SK-N-SH (cell line): ENCODE data around the gene RPL27. TPM values are rescaled to one million over a fixed set of nuclear protein-coding genes. Genes with fewer than 3 reads are reported as not detected.

Experiments
- CTCF ChIA-PET: fragments of 300-600, 350-600 bp; formaldehyde crosslinking; extraction: SDS; loops from one replicate; lab custom pipeline; 2021; lab: Yijun Ruan, JAX
- POLR2A ChIA-PET: fragments of 350-600 bp; sonication (Branson Sonifier 250); formaldehyde crosslinking; extraction: SDS; loops from one replicate; lab custom pipeline; 2020; ENCODE audit warnings: antibody characterized with exemption, inconsistent platforms; lab: Yijun Ruan, JAX
- DNase-seq: peaks from one replicate; pipeline ENCODE4 v3.0.0; 2012
- H2AFZ ChIP-seq: fragments of 200-600 bp; sonication (generic); 2 replicates; pipeline ENCODE4 v1.8.1; 2016; ENCODE audit warnings: antibody characterized with exemption, mild to moderate bottlenecking, low read depth
- H3F3A ChIP-seq: fragments of 200-600 bp; sonication (generic); replicated peaks from 2 replicates; pipeline ENCODE3; 2016; ENCODE audit warnings: antibody characterized with exemption, mild to moderate bottlenecking; ENCODE audit not compliant: insufficient read depth
- H3K27ac ChIP-seq, 2 experiments: fragments of 200-500 bp in 1 of 2; fragments of 200-600 bp in 1 of 2; sonication (Bioruptor generic) in 1 of 2; sonication (generic), shearing (Covaris generic) in 1 of 2; 2 replicates each; pipeline versions ENCODE4 v1.5.1 to v1.6.1; 2014 to 2016; ENCODE audit warnings: low read depth in 2 of 2, inconsistent platforms in 1 of 2, low read length in 1 of 2, mild to moderate bottlenecking in 1 of 2, mixed read lengths in 1 of 2
- H3K27me3 ChIP-seq: fragments of 200-600 bp; sonication (generic), shearing (Covaris generic); 2 replicates; pipeline ENCODE4 v1.6.1; 2016; ENCODE audit warnings: mixed run types; ENCODE audit not compliant: insufficient read depth
- H3K36me3 ChIP-seq, 2 experiments: fragments of 200-500 bp in 1 of 2; fragments of 200-600 bp in 1 of 2; sonication (Bioruptor generic) in 1 of 2; sonication (generic) in 1 of 2; replicated peaks in 1 of 2; 2 replicates each; pipeline versions ENCODE3 to v1.5.1; 2014 to 2016; ENCODE audit warnings: low read length in 1 of 2, mild to moderate bottlenecking in 1 of 2; ENCODE audit not compliant: insufficient read depth in 2 of 2, control insufficient read depth in 1 of 2
- H3K4me1 ChIP-seq, 2 experiments: fragments of 200-500 bp in 1 of 2; fragments of 200-600 bp in 1 of 2; sonication (Bioruptor generic) in 1 of 2; sonication (generic), shearing (Covaris generic) in 1 of 2; 2 replicates each; pipeline versions ENCODE4 v1.5.1 to v1.6.1; 2014 to 2016; ENCODE audit warnings: low read depth in 1 of 2, low read length in 1 of 2, mixed run types in 1 of 2; ENCODE audit not compliant: insufficient read depth in 2 of 2, control insufficient read depth in 1 of 2
- H3K4me2 ChIP-seq: fragments of 200-600 bp; sonication (generic), shearing (Covaris generic); 2 replicates; pipeline ENCODE4 v1.6.1; 2017; ENCODE audit warnings: mixed run types
- H3K4me3 ChIP-seq, 2 experiments: fragments of 200-500 bp in 1 of 2; fragments of 200-600 bp in 1 of 2; sonication (Bioruptor generic) in 1 of 2; sonication (generic), shearing (Covaris generic) in 1 of 2; 2 replicates each; pipeline versions ENCODE4 v1.5.1 to v1.8.1; 2014 to 2016; ENCODE audit warnings: low read depth in 2 of 2, inconsistent platforms in 1 of 2, low read length in 1 of 2, mild to moderate bottlenecking in 1 of 2, mixed read lengths in 1 of 2, moderate library complexity in 1 of 2
- H3K79me2 ChIP-seq: fragments of 200-600 bp; sonication (generic); 2 replicates; pipeline ENCODE4 v1.8.1; 2017; ENCODE audit warnings: mild to moderate bottlenecking; ENCODE audit not compliant: insufficient read depth
- H3K9ac ChIP-seq: fragments of 200-600 bp; sonication (generic); 2 replicates; pipeline ENCODE4 v1.6.1; 2017; ENCODE audit warnings: mixed run types
- H3K9me2 ChIP-seq: fragments of 200-600 bp; sonication (generic); 2 replicates; pipeline ENCODE4 v1.6.1; 2017; ENCODE audit warnings: mixed run types
- H3K9me3 ChIP-seq: fragments of 200-600 bp; sonication (generic); 2 replicates; pipeline ENCODE4 v1.6.1; 2017; ENCODE audit warnings: mixed run types, mild to moderate bottlenecking, moderate library complexity
- H4K20me1 ChIP-seq: fragments of 200-600 bp; sonication (generic); 2 replicates; pipeline ENCODE4 v1.6.1; 2017; ENCODE audit warnings: mild to moderate bottlenecking, mixed run types; ENCODE audit not compliant: insufficient read depth
- CTCF ChIP-seq: fragments of 200-600 bp; sonication (generic); IDR thresholded peaks from 2 replicates; pipeline ENCODE4 v1.6.1; 2017; ENCODE audit warnings: antibody characterized with exemption, mild to moderate bottlenecking, moderate library complexity
- FOSL2 ChIP-seq: IDR thresholded peaks from 2 replicates; pipeline ENCODE4 v1.4.0; 2012; ENCODE audit warnings: low read depth, mild to moderate bottlenecking, moderate library complexity, borderline replicate concordance
- FOXM1 ChIP-seq: IDR thresholded peaks from 2 replicates; pipeline ENCODE4 v1.4.0; 2012; ENCODE audit warnings: low read depth, mild to moderate bottlenecking
- GABPA ChIP-seq: IDR thresholded peaks from 2 replicates; pipeline ENCODE4 v1.4.0; 2012; ENCODE audit warnings: low read depth, mild to moderate bottlenecking
- GATA2 ChIP-seq: sonication (generic); formaldehyde crosslinking; IDR thresholded peaks from 2 replicates; pipeline ENCODE4 v1.5.0; 2020; ENCODE audit warnings: mild to moderate bottlenecking, missing genetic modification reagents
- JUND ChIP-seq: IDR thresholded peaks from 2 replicates; pipeline ENCODE4 v1.4.0; 2012
- MAX ChIP-seq: IDR thresholded peaks from 2 replicates; pipeline ENCODE4 v1.4.0; 2012; ENCODE audit warnings: low read depth
- MXI1 ChIP-seq: IDR thresholded peaks from 2 replicates; pipeline ENCODE4 v1.6.1; 2012; ENCODE audit warnings: mild to moderate bottlenecking, low read depth, low read length, improper control_type of control experiment
- NFIC ChIP-seq: IDR thresholded peaks from 2 replicates; pipeline ENCODE4 v1.4.0; 2012; ENCODE audit warnings: borderline replicate concordance
- POLR2AphosphoS5 ChIP-seq: IDR thresholded peaks from 2 replicates; pipeline ENCODE4 v1.6.1; 2012; ENCODE audit warnings: low read depth, low read length
- RCOR1 ChIP-seq: fragments of 150-350 bp; IDR thresholded peaks from 2 replicates; pipeline ENCODE4 v1.6.1; 2017; ENCODE audit warnings: antibody characterized with exemption, low read length
- USF2 ChIP-seq: fragments of 150-350 bp; IDR thresholded peaks from 2 replicates; pipeline ENCODE4 v1.6.1; 2017; ENCODE audit warnings: antibody characterized with exemption, low read length, low read depth, borderline replicate concordance
- ZBTB33 ChIP-seq: IDR thresholded peaks from 2 replicates; pipeline ENCODE4 v1.4.0; 2012; ENCODE audit warnings: low read depth, borderline replicate concordance
- WGBS: methylation state at CpG from one replicate; pipeline ENCODE4 v1.1.6; 2017; ENCODE audit warnings: low lambda C conversion rate; 5-methylcytosine and 5-hydroxymethylcytosine counted together
- polyA plus RNA-seq, 3 experiments: library from polyadenylated mRNA; depleted of rRNA; stranded (reverse); fragments of >200 nt; gene quantifications; 2 replicates each; pipeline ENCODE4 v1.2.3, GENCODE V29; 2012

Gene RPL27
- polyA plus RNA-seq, 1 of the 3 experiments (the other 2 are of a cell fraction): 6,383 TPM

- TF ChIP-seq CTCF (no peak), FOSL2 (no peak), MAX (no peak), GABPA (no peak)
Observed at GRCh38 chr17:43031666-43032065, 33.4 kb downstream of the RPL27 start (continued).

GRCh38 chr17:43033948-43034881, 36.0 kb downstream of the RPL27 start:
- POLR2A ChIA-PET: interaction anchor here (0.6 to 1.7 kb wide), 2 partner anchors 9 to 216 kb away, joined by 4 to 9 read pairs; partner anchors contain the start of gene RND2

More at GRCh38 chr17:43033948-43034881, 36.0 kb downstream of the RPL27 start:
- Histone ChIP-seq H3K4me3 (no peak overlapping the region), H3K36me3 (no peaks in the 10 kb centered on the region), H3K27me3 (no peaks in the 10 kb centered on the region), H4K20me1 (no peaks in the 10 kb centered on the region), H3K79me2 (no peaks in the 10 kb centered on the region), H3K4me1 (peaks cover 0 to 14% of the 10 kb centered on the region in 2 experiments; a peak in 1 of 4 replicates), H3K4me2 (no peak overlapping the region), H3K9me3 (no peaks in the 10 kb centered on the region), H3F3A (no peaks in the 10 kb centered on the region), H3K27ac (peak overlapping the region in 1 of 2 experiments; percentile 54; a peak in 1 of 4 replicates), H3K9me2 (no peaks in the 10 kb centered on the region), H2AFZ (0 out of 2 replicates have a peak overlapping the region, but pooled peaks have one; percentile 48), H3K9ac (no peak overlapping the region)
- peak; percentile 52 for DNase-seq
- no peak for TF ChIP-seq FOXM1
- no peak for TF ChIP-seq POLR2AphosphoS5
- TF ChIP-seq GABPA: no peak
- no peak for TF ChIP-seq ZBTB33
- no peak for TF ChIP-seq MXI1
- TF ChIP-seq NFIC: no peak
- TF ChIP-seq GATA2 (CRISPR knock-in tag): no peak
- no peak for TF ChIP-seq USF2
- TF ChIP-seq RCOR1: no peak
- no peak for TF ChIP-seq JUND
- no peak for TF ChIP-seq MAX
- WGBS: 54% methylated on average over 12 of the region's 12 CpGs
- CTCF ChIA-PET: interaction anchor here (1.0 to 1.7 kb wide), 4 partner anchors 9 to 210 kb away, joined by 3 to 7 read pairs (median 4); partner anchors contain the start of gene BECN1
